DND-41 (cell line): Measurements from ENCODE around the gene DHX29.

ENCODE experiments used
- CTCF ChIP-seq: IDR thresholded peaks from 2 replicates; pipeline ENCODE4 v1.5.1; 2012; ENCODE audit warnings: borderline replicate concordance, low read length, moderate library complexity, mild to moderate bottlenecking; ENCODE audit not compliant: poor library complexity, severe bottlenecking; ENCODE audit errors: extremely low read depth
- EZH2 ChIP-seq: IDR thresholded peaks from 3 replicates; pipeline ENCODE4 v1.6.1; 2012; ENCODE audit warnings: borderline replicate concordance, low read depth, mild to moderate bottlenecking, moderate library complexity, low read length, inconsistent platforms; ENCODE audit not compliant: severe bottlenecking

GRCh38 chr5:55327281-55327680 lies 19.8 kb upstream of the DHX29 start:
- TF ChIP-seq CTCF (no peak), EZH2 (no peak)
